ENCODE measurements around the gene ARHGAP6.
"Not testable (repeated sequence)": the region's sequence is repeated elsewhere in the genome, so short reads cannot be mapped to it uniquely, and the experiment has no call there.

The ARHGAP6 gene

DNA sequence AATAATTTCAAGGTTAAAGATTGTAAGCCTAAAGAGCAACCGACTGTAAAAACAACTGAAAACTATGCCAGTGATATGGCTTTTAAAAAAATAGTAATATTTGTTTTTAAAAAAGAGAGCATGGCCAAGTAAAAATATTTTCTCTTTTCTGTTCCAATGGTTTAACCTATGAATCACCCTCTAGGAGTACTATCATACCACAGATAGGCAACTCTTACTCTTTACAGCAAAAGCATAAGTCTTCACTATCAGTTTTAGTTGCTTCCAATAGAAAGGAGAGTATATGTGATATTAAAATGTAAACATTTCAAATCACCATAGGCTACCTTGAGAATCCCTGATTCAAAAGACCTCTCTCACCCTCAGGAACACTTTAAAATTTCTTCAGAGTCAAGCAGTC is 269.9 kb downstream of the ARHGAP6 start:
- no peak for DNase-seq (ENCODE audit: low read depth in 3 of 3)

DNA sequence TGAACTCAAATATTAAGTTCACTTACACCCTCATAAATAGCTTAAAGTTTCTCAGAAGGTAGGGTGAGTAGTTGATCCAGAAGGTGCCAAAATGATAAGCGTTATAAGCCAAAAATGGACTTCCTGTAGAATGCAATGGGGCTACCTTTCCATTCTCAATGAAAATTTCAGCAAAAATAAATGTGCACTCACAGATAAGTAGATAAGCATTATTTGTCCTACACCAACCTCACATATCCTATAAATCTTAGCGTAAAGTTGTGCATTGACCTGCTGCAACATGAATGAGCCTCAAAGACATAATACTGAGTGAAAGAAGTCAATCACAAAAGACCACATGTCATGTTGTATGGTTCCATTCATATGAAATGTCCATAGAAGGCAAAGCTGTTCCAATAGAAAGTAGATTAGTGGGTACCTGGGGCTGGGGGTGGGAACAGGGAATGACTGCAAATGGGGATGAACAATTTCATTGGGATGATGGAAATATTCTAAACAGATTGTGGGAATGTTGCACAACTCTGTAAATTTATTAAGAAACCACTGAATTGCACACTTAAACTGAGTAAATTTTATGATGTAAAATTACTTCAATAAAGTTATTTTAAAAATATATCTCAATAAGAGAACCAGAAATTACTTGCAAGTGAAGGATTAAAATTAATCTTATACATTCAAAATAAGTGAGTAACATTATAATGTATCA is 271.6 kb downstream of the ARHGAP6 start:
- DNase-seq (ENCODE audit: low read depth in 3 of 3): no peak

DNA sequence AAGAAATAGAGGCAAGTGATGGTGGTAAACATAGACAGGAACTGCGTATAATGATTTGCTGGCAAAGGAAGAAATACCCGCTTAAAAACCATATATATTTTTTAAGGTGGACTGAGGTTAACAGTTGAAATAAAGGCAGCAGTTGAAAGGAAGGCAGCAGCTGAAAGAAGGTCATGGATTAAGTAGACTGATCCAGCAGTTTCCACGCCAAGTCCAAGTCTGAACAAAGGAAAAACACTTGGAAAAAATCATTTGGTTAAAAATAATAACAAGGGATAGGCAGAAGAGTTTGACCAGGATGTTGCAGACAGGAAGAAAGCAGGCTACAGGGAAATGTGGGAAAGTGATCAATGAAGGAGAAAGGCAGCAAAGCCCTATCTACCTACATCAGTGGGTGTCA is 278.9 kb downstream of the ARHGAP6 start:
- DNase-seq (ENCODE audit: low read depth in 3 of 3): no peak

DNA sequence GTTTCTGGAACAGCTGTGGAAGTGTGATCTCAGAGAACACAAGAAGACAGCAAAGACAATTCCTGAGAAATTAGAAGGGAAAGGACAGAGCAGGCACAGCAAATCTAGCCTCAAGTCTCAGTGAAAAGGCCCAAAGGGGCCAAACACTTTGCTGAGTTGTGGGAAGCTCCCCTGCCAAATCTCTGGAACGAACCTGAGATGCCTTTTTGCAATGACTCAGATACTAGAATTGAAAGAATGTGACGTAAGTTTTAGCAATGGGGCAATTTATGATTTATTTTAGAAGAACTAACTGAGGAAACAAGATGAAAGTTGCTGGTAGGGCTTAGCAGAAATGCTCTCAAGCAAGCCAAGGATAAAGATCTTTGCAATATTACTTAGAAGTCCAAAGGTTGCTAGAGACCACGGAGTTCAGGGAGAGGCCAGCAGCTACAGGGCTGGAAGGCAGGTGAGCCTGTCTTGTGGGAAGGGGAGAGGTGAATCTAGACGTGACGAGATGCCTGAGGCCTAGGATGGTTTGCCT is 279.7 kb downstream of the ARHGAP6 start:
- no peak for DNase-seq (ENCODE audit: low read depth in 3 of 3)

DNA sequence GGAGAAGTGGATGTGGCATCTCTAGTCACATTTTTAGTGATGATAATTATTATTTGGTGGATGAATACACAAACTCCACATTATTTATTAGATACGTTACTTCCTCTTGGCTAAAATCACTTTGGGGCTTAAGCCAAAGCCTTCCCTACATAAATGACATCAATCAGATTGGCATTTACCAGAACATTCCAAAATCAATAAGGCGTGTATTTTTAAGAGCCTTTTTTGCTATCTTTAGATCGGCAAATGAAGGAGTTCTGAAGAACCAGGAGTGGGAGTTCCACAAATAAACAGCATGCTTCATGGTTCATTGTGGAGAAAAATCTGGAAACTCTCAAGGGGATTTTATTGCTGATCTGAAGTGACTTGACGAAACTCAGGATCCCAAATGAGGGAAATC is 282.8 kb downstream of the ARHGAP6 start:
- no peak for DNase-seq (ENCODE audit: low read depth in 3 of 3)

DNA sequence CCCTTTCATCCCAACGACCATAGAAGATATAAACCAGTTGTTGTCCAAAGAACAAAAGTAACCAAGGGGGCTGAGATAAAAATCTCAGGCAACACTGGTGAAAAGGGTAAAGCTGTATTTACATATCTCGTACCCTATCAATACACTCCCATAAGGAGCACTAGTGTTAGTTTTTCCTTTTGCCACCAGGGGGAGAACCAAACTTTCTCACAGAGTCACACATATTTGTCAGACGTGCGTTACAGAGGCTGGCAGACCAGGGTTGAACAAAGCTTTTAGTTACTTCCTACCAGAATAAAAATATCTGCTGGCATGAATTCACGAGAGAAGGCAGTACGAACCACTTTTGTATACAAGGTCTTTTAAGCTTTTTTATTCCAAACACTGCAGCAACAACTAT is 284.3 kb downstream of the ARHGAP6 start:
- no peak for DNase-seq (ENCODE audit: low read depth in 3 of 3)

DNA sequence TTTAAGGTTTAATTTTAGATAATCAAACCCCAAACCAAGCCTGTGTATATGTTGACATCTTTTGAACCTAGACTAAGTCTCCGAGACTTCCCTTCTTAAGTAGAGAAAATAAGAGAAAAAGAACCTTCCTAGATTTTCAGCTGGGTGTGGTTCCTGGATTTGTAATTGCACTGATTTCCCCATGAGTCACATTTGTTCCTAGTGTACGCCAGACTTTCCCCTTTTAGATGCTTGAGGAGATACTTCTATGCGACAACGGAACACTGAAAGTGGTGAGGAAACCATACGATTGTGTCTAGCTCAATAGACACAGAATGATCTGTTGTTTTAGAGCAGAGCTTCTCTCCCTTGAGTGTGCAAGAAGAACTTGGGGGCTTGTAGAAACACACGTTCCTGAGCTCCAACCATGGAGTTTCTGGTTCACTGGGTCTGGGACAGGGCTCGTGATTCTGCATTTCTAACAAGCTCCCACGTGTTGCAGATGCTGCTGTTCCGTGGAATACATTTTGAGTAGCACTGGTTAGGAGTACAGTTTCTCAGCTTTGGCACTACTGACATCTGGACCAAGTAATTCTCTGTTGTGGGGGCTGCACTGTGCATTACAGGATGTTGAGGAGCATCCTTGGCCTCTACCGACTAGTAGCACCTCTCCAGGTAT is 285.4 kb downstream of the ARHGAP6 start:
- no peak for DNase-seq (ENCODE audit: low read depth in 3 of 3)

DNA sequence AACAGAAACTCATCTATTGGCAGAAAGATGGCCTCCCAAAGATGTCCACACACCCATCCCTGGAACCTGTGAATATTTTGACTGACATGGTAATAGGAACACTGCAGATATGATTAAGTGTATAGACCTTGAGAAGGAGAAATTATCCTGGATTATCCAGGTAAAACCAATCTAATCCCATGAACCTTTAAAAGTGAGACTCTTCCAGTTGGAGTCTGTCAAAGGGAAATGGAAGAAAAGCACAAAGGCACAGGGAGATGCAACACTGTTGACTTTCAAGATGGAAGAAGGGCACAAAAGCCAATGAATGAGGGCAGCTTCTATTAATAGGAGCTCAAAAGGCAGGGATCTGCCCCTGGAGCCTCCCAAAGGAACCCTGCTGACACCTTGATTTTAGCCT is 289.6 kb downstream of the ARHGAP6 start:
- DNase-seq (ENCODE audit: low read depth in 3 of 3): no peak

DNA sequence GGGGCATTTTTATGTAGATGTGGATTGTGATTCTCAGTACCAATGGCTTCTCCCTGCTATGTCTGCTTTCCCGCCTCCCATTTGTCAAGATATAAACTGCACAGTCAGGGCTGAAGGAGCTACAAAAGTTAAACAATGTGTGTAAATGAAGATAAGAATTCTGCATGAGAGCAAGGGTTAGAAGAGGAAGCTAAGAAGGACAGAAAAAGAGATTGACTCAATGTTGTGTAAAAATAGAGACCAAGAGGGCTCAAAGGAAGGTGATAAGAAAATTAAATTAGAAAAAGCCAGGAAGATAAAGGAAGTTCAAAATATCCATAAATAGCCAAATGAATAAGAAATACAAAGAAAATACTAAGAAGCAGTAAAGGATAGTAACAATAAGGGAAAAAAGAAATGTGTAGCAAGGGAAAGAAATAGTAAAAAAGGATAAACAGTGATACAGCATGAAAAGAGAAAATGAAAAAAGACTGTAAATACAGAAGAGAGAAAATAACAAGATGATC is 290.1 kb downstream of the ARHGAP6 start:
- no peak for DNase-seq (ENCODE audit: low read depth in 3 of 3)

DNA sequence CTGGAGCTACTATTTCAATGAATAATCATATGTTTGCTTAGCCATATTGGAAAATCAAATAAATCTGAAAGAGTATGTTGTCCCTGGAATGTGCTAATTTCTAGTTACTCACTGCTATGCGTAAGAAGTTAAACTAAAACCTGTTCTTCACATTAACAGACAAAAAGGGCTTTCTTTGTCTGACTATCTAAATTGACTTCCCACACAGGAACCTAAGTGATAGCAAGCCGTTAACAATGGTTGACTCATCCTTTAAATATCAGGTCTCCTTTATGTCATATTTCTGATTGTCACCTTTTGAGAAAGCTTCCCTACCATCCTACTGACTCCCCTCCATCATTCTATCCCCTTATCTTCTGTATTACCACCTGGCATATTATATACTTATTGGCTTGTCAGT is 291.1 kb downstream of the ARHGAP6 start:
- DNase-seq (ENCODE audit: low read depth in 3 of 3): no peak

DNA sequence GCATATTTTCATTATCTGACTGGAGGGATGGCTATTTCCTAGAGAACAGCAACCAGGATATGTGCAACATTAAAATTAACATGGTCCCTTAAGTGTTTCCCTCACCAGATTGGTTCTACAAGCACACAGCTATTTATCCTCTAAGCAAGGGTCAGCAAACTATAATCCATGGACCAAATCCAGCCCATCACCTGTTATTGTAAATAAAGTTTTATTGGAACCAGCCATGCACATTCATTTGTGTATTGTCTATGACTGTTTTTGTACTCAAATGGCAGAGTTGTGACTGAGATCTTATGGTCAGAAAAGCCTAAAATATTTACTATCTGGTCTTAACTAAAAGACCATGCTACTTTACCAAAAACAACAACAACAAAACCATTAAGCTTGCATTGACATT is 294.6 kb downstream of the ARHGAP6 start:
- no peak for DNase-seq (ENCODE audit: low read depth in 3 of 3)

DNA sequence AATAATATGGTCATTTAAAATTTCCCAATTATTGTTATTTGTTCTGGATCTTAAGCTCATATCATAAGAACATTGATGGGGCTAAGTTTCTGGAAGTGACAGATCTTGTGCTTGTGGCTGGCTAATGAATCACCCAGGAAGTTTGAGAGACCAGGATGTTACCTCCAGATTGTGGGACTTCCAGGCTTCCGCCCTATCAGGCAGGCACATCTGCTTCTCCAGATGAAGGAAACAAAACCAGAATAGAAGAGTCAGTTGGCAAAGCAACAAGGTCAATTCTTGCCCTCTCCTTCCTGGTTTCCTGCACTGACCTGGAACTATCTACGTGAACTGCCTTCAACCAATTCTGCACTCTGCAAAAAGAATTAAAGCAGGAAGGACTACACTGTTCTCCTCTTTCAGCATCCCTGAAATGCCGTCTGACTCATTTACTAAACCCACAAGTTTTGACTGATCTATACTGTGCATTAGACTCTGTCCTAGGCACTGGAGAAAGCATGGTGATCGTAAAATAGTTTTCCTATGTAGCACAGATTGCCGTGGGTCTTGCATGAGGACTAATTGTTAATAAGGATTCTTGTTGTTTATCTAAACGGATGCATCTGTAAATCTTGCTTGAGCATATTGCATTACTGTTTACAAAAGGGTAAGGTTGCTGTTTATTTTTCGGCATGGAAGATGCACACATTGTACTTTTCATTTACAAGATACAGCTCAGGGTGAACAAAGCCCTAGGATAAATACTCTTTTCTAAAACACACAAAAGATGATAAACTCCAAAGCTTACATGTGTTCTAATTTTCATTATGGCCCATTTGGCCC is 297.9 kb downstream of the ARHGAP6 start:
- no peak for DNase-seq (ENCODE audit: low read depth in 3 of 3)

DNA sequence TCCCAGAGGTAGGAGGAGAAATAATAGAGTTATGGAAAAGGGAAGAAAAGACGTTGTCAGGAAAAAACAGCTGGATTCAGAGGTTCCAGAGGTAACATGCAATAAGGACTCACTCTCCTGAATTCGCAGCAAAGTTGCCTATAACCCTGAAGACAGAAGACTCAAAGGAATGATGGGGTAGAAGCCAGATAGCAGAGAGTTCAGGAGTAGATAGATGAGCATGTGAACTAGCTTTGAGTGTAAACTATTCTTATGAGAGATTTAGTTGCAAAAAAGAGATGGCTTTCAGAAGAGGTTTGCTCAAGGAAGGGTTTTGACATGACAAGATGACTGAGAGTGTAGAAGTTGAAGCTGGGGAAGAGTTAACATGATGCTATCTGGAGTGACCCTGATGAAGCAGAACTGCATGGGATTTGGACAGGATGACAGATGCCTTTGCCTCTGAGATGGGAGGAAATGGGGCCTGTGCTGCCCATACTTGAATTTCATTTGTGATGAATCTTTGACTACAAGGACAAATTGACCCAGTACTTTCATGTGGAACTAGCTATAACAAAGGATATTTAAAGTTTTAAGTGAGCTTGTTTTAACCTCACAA is 298.6 kb downstream of the ARHGAP6 start:
- no peak for DNase-seq (ENCODE audit: low read depth in 3 of 3)

DNA sequence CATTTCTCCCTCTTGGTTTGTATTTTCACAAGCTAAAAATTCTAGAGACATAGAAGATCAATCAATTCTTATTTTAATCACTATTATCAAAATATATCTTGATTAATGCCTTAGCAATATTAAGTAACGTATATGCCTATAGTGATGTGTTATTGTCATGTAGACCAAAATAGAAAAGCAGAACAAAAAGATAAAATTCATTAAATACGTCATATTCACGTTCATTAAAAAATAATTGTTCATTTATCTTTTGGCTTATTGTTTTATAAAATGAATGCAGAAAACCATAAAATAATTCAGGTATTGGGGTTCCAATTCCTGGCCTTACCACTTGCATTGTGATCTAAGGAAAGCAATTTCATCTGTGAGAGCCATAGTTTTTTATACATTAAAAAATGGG is 300.3 kb downstream of the ARHGAP6 start:
- no peak for DNase-seq (ENCODE audit: low read depth in 3 of 3)

DNA sequence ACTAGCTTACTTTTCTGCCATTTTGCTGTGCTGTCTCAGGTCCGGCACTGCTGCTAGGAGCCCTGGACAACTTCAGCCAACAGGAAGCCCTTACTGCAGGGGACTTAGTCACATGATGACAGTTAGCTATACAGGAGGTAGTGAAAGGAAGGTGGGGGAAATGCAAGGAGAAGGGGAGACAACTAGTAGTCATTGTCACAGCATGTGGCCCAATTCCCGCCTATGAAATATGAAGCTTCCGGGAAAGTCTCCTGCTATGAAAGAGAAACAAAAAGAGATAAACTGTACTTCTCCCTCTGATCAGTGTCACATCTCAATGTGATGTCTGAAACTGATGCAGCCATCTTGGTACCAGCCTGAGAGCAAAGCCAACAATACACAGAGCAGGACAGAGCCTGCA is 300.9 kb downstream of the ARHGAP6 start:
- no peak for DNase-seq (ENCODE audit: low read depth in 3 of 3)

DNA sequence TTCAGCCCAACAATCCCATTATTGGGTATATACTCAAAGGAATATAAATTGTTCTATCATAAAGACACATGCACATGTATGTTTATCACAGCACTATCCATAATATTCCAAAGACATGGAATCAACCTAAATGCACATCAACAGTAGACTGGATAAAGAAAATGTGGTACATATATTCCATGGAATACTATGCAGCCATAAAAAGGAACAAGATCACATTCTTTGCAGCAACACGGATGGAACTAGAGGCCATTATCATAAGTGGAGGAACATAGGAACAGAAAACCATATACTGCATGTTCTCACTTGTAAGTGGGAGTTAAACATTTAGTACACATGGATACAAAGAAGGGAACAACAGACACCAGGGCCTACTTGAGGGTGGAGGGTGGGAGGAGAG is 301.9 kb downstream of the ARHGAP6 start:
- not testable (repeated sequence) for DNase-seq (ENCODE audit: low read depth in 3 of 3)

DNA sequence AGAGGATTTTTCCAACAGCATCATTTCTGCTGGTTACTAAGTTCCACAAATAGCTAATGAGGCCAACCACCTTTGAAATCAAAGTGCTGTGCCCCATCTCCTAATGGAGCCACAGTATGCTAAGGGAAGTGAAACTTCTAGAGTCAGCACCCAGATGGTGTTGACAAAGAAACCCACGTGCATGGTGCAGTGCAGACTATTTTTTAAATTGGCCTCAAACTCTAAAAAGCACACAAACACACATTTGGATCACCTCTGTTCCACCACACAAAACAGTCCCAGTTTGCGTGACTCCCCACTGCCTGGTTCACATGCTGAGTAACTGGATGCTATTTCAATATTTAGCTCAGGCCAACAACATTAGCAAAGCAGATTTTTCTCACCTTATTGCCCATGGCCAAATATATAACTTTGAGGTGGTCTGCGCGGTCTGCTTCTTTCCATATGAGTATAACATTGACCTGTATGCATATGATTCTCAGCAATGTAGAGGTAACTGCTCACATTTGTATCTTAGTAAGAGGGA is 302.6 kb downstream of the ARHGAP6 start:
- DNase-seq (ENCODE audit: low read depth in 3 of 3): no peak

DNA sequence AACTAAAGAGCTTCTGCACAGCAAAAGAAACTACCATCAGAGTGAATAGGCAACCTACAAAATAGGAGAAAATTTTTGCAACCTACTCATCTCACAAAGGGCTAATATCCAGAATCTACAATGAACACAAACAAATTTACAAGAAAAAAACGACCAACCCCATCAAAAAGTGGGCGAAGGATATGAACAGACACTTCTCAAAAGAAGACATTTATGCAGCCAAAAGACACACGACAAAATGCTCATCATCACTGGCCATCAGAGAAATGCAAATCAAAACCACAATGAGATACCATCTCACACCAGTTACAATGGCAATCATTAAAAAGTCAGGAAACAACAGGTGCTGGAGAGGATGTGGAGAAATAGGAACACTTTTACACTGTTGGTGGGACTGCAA is 304.1 kb downstream of the ARHGAP6 start:
- not testable (repeated sequence) for DNase-seq (ENCODE audit: low read depth in 3 of 3)

DNA sequence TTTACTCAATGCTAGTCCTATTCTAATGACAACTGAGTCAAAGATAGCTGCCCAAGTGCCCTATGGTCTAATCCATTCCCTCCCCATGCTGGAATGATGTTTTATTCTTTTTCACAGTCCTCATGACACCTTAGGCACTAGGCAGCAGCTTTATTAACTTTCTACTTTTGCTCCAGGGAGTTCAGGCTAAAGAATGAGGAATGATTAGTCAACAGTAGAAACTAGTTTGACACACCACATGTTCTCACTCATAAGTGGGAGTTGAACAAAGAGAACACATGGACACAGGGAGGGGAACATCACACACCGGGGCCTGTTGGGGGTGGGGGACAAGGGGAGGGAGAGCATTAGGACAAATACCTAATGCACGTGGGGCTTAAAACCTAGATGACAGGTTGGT is 309.8 kb downstream of the ARHGAP6 start:
- not testable (repeated sequence) for DNase-seq (ENCODE audit: low read depth in 3 of 3)

DNA sequence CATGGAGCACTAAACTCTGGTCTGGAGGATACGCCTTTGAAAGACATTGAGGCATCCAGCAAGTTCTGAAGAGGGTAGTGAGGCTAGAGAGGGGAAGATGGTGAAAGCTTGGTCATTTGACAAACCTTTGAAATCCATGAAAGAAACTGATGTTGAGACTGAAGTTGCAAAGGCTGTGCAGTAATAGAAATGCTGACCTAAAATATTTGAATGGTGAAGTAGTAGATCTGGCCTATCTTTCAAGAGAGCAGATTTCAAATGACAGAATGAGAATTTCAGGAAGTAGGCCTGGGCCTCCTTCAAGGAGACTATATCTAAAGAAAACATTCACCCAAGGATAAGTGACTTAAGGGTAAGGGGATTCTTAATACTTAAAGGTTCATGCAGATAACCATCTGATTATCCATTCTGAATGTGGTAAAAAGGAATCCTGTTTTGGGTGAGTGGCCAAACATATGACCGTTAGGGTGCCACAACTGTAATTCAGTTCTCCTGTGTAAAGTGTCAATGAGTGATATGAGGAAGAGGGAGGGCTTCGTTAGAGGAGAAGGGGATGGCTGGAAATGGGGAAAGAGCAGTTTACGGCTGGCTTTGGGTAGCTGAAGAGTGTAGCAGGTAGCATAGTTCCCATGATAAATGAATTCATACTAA is 310.3 kb downstream of the ARHGAP6 start:
- DNase-seq (ENCODE audit: low read depth in 3 of 3): no peak

DNA sequence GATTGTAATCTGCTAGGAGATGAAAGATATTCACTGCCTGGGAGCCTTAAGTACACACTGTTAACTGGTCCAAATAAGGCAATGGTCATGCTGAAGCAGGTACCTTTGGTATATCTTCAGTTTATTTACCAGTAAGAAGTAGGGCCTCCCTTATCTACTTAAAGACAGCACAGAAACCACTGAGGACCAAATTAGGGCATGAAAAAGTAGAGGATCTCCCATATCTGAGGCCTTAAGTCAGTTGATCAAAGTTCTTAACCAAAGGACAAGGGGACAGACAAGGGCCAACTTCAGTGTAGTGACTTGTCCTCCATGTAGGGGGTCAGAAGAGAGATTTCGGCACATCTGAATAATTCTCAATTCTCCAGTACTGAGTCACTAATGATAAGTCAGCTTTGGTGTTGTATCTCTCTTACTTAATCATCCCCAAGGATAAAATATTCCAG is 313.4 kb downstream of the ARHGAP6 start:
- no peak for DNase-seq (ENCODE audit: low read depth in 3 of 3)
